Neural progenitor cell (in vitro differentiated cells): ENCODE data around the gene COL13A1.

Experiments
- EZH2 ChIP-seq: fragments of 200-600 bp; sonication (generic); IDR thresholded peaks from 2 replicates; pipeline ENCODE4 v1.6.1; 2017; ENCODE audit warnings: antibody characterized with exemption, mild to moderate bottlenecking, moderate library complexity
- EZH2phosphoT487 ChIP-seq: fragments of 200-600 bp; sonication (generic); IDR thresholded peaks from 2 replicates; pipeline ENCODE4 v1.6.1; 2017; ENCODE audit warnings: antibody characterized with exemption
- TF ChIP-seq, protein P1 (sequence below): fragments of 200-600 bp; sonication (generic); IDR thresholded peaks from 2 replicates; pipeline ENCODE4 v1.5.1; 2017; ENCODE audit warnings: antibody characterized with exemption, mild to moderate bottlenecking

- TF ChIP-seq, protein P1, sequence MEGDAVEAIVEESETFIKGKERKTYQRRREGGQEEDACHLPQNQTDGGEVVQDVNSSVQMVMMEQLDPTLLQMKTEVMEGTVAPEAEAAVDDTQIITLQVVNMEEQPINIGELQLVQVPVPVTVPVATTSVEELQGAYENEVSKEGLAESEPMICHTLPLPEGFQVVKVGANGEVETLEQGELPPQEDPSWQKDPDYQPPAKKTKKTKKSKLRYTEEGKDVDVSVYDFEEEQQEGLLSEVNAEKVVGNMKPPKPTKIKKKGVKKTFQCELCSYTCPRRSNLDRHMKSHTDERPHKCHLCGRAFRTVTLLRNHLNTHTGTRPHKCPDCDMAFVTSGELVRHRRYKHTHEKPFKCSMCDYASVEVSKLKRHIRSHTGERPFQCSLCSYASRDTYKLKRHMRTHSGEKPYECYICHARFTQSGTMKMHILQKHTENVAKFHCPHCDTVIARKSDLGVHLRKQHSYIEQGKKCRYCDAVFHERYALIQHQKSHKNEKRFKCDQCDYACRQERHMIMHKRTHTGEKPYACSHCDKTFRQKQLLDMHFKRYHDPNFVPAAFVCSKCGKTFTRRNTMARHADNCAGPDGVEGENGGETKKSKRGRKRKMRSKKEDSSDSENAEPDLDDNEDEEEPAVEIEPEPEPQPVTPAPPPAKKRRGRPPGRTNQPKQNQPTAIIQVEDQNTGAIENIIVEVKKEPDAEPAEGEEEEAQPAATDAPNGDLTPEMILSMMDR: no peak
- TF ChIP-seq EZH2 (no peak), EZH2phosphoT487 (no peak)
These were observed 177.5 kb downstream of the COL13A1 start for GRCh38 chr10:69979174-69979573.
